ENCODE data around the gene UBL4B.

UBL4B gene

DNA sequence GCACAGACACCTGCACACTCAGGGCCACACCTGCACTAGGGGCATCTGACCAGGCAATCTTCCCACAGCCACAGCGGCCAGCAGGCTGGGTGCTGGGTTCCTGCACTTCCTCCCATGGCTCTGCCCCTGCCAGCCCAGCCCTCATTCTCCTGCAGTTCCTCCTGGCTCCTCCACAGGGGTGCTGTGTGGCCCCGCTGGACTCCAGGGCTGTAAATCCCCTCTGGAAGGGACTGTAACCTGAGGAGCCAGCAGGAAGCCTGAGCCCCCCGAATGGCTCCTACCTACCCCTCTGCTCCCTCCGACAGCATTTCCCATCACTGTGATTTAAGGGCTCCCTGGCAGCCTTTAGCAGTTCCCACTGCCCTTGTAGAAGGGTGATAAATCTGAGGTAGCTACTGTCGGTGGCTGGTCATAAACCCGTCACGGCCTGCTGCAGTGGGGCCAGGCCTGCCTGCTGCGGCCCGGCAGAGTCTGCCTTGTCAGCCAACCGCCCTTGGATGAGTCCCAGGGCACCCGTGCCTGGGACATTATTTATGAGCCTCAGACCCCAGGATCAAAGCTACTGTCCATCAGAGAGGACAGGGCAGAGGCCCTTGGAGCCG is 8.8 kb downstream of the UBL4B start (continued):
- TF ChIP-seq ZNF248 (tag by site-specific recombination; IDR thresholded peaks at IDR 0.05) (no peak), OVOL3 (tag by site-specific recombination; IDR thresholded peaks at IDR 0.05) (no peak), ZNF155 (tag by site-specific recombination; IDR thresholded peaks at IDR 0.05) (no peak), BCL11A (tag by site-specific recombination; IDR thresholded peaks at IDR 0.05; ENCODE audit: low read depth) (no peak), ZBTB6 (tag by site-specific recombination; IDR thresholded peaks at IDR 0.05) (peak; percentile 59; the same call in 1 of the 2 replicates), YY2 (tag by site-specific recombination; IDR thresholded peaks at IDR 0.05) (no peak), ZNF792 (tag by site-specific recombination; IDR thresholded peaks at IDR 0.05) (no peak), MZF1 (tag by site-specific recombination; IDR thresholded peaks at IDR 0.05; ENCODE audit: borderline replicate concordance) (peak; percentile 60; the same call in 1 of the 2 replicates), GLIS1 (tag by site-specific recombination; IDR thresholded peaks at IDR 0.05) (peak; percentile 78), ZFHX2 (tag by site-specific recombination; conservative IDR thresholded peaks at IDR 0.05) (no peak), ZNF133 (tag by site-specific recombination; IDR thresholded peaks at IDR 0.05) (no peak), ZBTB21 (tag by site-specific recombination; IDR thresholded peaks at IDR 0.05) (no peak)
- TF ChIP-seq, protein P1, sequence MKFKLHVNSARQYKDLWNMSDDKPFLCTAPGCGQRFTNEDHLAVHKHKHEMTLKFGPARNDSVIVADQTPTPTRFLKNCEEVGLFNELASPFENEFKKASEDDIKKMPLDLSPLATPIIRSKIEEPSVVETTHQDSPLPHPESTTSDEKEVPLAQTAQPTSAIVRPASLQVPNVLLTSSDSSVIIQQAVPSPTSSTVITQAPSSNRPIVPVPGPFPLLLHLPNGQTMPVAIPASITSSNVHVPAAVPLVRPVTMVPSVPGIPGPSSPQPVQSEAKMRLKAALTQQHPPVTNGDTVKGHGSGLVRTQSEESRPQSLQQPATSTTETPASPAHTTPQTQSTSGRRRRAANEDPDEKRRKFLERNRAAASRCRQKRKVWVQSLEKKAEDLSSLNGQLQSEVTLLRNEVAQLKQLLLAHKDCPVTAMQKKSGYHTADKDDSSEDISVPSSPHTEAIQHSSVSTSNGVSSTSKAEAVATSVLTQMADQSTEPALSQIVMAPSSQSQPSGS (tag by site-specific recombination; IDR thresholded peaks at IDR 0.05; ENCODE audit: low read depth) = no peak

DNA sequence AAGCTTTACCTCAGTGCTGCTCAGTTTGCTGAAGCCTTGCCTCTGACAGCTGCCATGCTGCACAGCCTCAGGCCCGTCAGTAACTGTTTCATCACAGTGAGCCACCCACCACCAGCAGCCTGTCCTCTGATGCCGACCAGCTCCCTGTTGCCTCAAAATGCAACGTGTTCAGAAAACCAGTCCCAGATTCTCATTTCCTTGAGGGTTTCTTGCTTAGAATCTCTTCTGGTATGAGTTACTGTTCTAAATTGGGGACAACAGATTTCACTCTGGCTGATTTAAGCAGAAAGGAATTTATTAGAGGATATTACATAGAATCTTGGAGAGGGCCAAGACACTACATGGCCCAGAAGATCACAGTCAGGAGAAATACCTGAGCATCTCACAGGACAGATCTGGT is 11.0 kb downstream of the UBL4B start:
- H3K9me3 ChIP-seq (ENCODE audit: control insufficient read depth, insufficient read depth, low read depth, low read length) = no peaks in the 10 kb centered on the region
- no peak overlapping the region for H3K4me3 ChIP-seq (ENCODE audit: low read depth, low read length)
- H3K4me1 ChIP-seq (ENCODE audit: control insufficient read depth, insufficient read depth, low read length) = no peaks in the 10 kb centered on the region
- TF ChIP-seq ZNF623 (tag by site-specific recombination; IDR thresholded peaks at IDR 0.05) (no peak), ZNF837 (tag by site-specific recombination; IDR thresholded peaks at IDR 0.05) (no peak), ZNF544 (tag by site-specific recombination; IDR thresholded peaks at IDR 0.05) (no peak), ZBTB6 (tag by site-specific recombination; IDR thresholded peaks at IDR 0.05) (no peak), ZNF514 (tag by site-specific recombination; IDR thresholded peaks at IDR 0.05) (no peak), ZNF274 (IDR thresholded peaks at IDR 0.05; ENCODE audit: low read length) (no peak), ZNF274 (tag by site-specific recombination; IDR thresholded peaks at IDR 0.05; ENCODE audit: borderline replicate concordance) (no peak), MZF1 (tag by site-specific recombination; IDR thresholded peaks at IDR 0.05; ENCODE audit: borderline replicate concordance) (no peak)
- TF ChIP-seq, protein P2, sequence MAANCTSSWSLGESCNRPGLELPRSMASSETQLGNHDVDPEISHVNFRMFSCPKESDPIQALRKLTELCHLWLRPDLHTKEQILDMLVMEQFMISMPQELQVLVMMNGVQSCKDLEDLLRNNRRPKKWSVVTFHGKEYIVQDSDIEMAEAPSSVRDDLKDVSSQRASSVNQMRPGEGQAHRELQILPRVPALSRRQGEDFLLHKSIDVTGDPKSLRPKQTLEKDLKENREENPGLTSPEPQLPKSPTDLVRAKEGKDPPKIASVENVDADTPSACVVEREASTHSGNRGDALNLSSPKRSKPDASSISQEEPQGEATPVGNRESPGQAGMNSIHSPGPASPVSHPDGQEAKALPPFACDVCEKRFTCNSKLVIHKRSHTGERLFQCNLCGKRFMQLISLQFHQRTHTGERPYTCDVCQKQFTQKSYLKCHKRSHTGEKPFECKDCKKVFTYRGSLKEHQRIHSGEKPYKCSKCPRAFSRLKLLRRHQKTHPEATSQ (tag by site-specific recombination; IDR thresholded peaks at IDR 0.05) = no peak
- ChIA-PET POLR2A (no interaction called here), CTCF (interaction anchor here (0.7 to 1.9 kb wide), 4 partner anchors 12 to 337 kb away, joined by 3 to 8 read pairs (median 5); no protein-coding TSS in a partner anchor)
- no peaks in the 10 kb centered on the region for H3K36me3 ChIP-seq (ENCODE audit: control insufficient read depth in 2 of 2, insufficient read depth in 1 of 2, low read length in 2 of 2)
- no peak overlapping the region for H3K27ac ChIP-seq (ENCODE audit: extremely low read depth, low read depth, low read length)

Data from HEK293 (cell line).